K562 (cell line): Measurements from ENCODE around the gene ABCC1. TPM values are rescaled to one million over a fixed set of nuclear protein-coding genes. Genes with fewer than 3 reads are reported as not detected.

Source experiments
- ATF1 ChIP-seq, 2 experiments: fragments of 450-650 bp in 1 of 2; IDR thresholded peaks; 2 replicates each; pipeline ENCODE4 v1.6.1; 2016; ENCODE audit warnings: missing compliant biosample characterization in 1 of 2, missing genetic modification characterization in 1 of 2
- CBFA2T2 ChIP-seq: fragments of 450-650 bp; conservative IDR thresholded peaks from 2 replicates; pipeline ENCODE4 v1.6.1; 2017; ENCODE audit warnings: mild to moderate bottlenecking
- ELF1 ChIP-seq: fragments of 200-800 bp; sonication (Bioruptor generic); IDR thresholded peaks from 2 replicates; pipeline ENCODE4 v1.6.1; 2016; ENCODE audit warnings: missing genetic modification characterization, missing compliant biosample characterization
- ETV1 ChIP-seq: fragments of 450-650 bp; conservative IDR thresholded peaks from 2 replicates; pipeline ENCODE4 v1.6.1; 2016; ENCODE audit warnings: missing genetic modification characterization, control low read depth, low read depth, missing compliant biosample characterization
- GATA2 ChIP-seq: sonication (generic); formaldehyde crosslinking; IDR thresholded peaks from 2 replicates; pipeline ENCODE4 v1.4.0; 2020; ENCODE audit warnings: mild to moderate bottlenecking, missing genetic modification reagents
- GATAD2B ChIP-seq: fragments of 450-650 bp; IDR thresholded peaks from 2 replicates; pipeline ENCODE4 v1.6.1; 2017; ENCODE audit warnings: mild to moderate bottlenecking, borderline replicate concordance
- HDAC2 ChIP-seq: fragments of 450-650 bp; IDR thresholded peaks from 2 replicates; pipeline ENCODE4 v1.6.1; 2016; ENCODE audit warnings: mild to moderate bottlenecking
- HMGN3 ChIP-seq: IDR thresholded peaks from 2 replicates; pipeline ENCODE4 v1.6.1; 2011; ENCODE audit warnings: borderline replicate concordance, low read depth, mild to moderate bottlenecking, mixed read lengths, low read length; ENCODE audit not compliant: insufficient read length; ENCODE audit errors: extremely low read depth
- MCM7 ChIP-seq, 2 experiments: fragments of 450-650 bp; IDR thresholded peaks; 2 replicates each; pipeline ENCODE4 v1.6.1; 2016 to 2018
- MECOM ChIP-seq: fragments of 250-450 bp; sonication (Bioruptor Pico); IDR thresholded peaks from 2 replicates; pipeline ENCODE4 v1.8.0; 2022; ENCODE audit warnings: inconsistent platforms
- MEIS2 ChIP-seq: fragments of 450-650 bp; IDR thresholded peaks from 2 replicates; pipeline ENCODE4 v1.6.1; 2014; ENCODE audit warnings: mild to moderate bottlenecking; ENCODE audit not compliant: partially characterized antibody
- MYNN ChIP-seq, 2 experiments: sonication (generic); formaldehyde crosslinking in 1 of 2; IDR thresholded peaks; 2 replicates each; pipeline versions ENCODE4 v1.5.0 to v1.6.1; 2016 to 2020; ENCODE audit warnings: antibody characterized with exemption in 1 of 2, missing genetic modification reagents in 1 of 2
- NCOR1 ChIP-seq: fragments of 450-650 bp; IDR thresholded peaks from 2 replicates; pipeline ENCODE4 v1.6.1; 2016; ENCODE audit warnings: mild to moderate bottlenecking, moderate library complexity
- NFE2L1 ChIP-seq: fragments of 450-650 bp; IDR thresholded peaks from 2 replicates; pipeline ENCODE4 v1.6.1; 2016; ENCODE audit warnings: missing genetic modification characterization, low read depth, mild to moderate bottlenecking, missing compliant biosample characterization, moderate library complexity, borderline replicate concordance
- OTX1 ChIP-seq: fragments of 450-650 bp; formaldehyde crosslinking; IDR thresholded peaks from 2 replicates; pipeline ENCODE4 v1.4.0; 2022; ENCODE audit warnings: mild to moderate bottlenecking
- PHF8 ChIP-seq: fragments of 200-600 bp; sonication (generic); IDR thresholded peaks from 2 replicates; pipeline ENCODE4 v1.6.1; 2012; ENCODE audit warnings: mixed run types, mild to moderate bottlenecking, inconsistent platforms, low read length, moderate library complexity, borderline replicate concordance
- POLR2AphosphoS5 ChIP-seq: IDR thresholded peaks from 2 replicates; pipeline ENCODE4 v1.6.1; 2011; ENCODE audit warnings: mild to moderate bottlenecking, low read depth, low read length, moderate library complexity; ENCODE audit not compliant: control insufficient read depth, insufficient read depth
- RNF2 ChIP-seq: sonication (generic); IDR thresholded peaks from 2 replicates; pipeline ENCODE4 v1.6.1; 2016
- SOX6 ChIP-seq: fragments of 450-650 bp; IDR thresholded peaks from 2 replicates; pipeline ENCODE4 v1.6.1; 2014; ENCODE audit warnings: mild to moderate bottlenecking
- SP1 ChIP-seq: sonication (generic); formaldehyde crosslinking; IDR thresholded peaks from 2 replicates; pipeline ENCODE4 v1.8.1; 2022; ENCODE audit warnings: mild to moderate bottlenecking, missing genetic modification reagents
- ZBTB17 ChIP-seq: fragments of 450-650 bp; formaldehyde crosslinking; IDR thresholded peaks from 2 replicates; pipeline ENCODE4 v1.4.0; 2020; ENCODE audit warnings: mild to moderate bottlenecking
- ZNF217 ChIP-seq: sonication (generic); formaldehyde crosslinking; IDR thresholded peaks from 2 replicates; pipeline ENCODE4 v1.8.0; 2022; ENCODE audit warnings: mild to moderate bottlenecking, missing genetic modification reagents
- ZNF24 ChIP-seq: fragments of 450-650 bp; IDR thresholded peaks from 2 replicates; pipeline ENCODE4 v1.6.1; 2016
- polyA plus RNA-seq, 8 experiments: library from polyadenylated mRNA; depleted of rRNA in 4 of 8; stranded (reverse) in 5 of 8; unstranded in 3 of 8; fragments of >200 nt; fragmentation: Nextera tagmentation in 2 of 8; fragmentation: Illumina TruSeq in 1 of 8; extraction: Ambion mirVana in 2 of 8; extraction: Trizol in 1 of 8; gene quantifications; 2 replicates each; pipeline versions ENCODE4 v1.2.1 to v1.2.3, GENCODE V29; 2011 to 2014; ENCODE audit warnings: inconsistent platforms in 1 of 8, missing spikeins in 1 of 8
- total RNA-seq, 7 experiments: library from RNA; depleted of rRNA in 6 of 7; stranded (reverse); fragments of >200 nt in 6 of 7; fragmentation: Illumina TruSeq in 2 of 7; extraction: Trizol in 2 of 7; gene quantifications; 2 replicates each; pipeline versions ENCODE4 v1.2.1 to v1.2.3, GENCODE V29; 2011 to 2021; ENCODE audit warnings: low replicate concordance in 1 of 7
- TF ChIP-seq, protein P1 (sequence below): sonication (generic); formaldehyde crosslinking; IDR thresholded peaks from 2 replicates; pipeline ENCODE4 v1.8.0; 2022; ENCODE audit warnings: missing genetic modification reagents, mild to moderate bottlenecking, moderate library complexity, borderline replicate concordance
- TF ChIP-seq, protein P2 (sequence below), 2 experiments: fragments of 450-650 bp in 1 of 2; IDR thresholded peaks; 2 replicates each; pipeline ENCODE4 v1.6.1; 2011 to 2017; ENCODE audit warnings: low read depth in 2 of 2, antibody characterized with exemption in 1 of 2, borderline replicate concordance in 1 of 2, low read length in 1 of 2, mild to moderate bottlenecking in 1 of 2, mixed read lengths in 1 of 2; ENCODE audit not compliant: control insufficient read depth in 1 of 2
- TF ChIP-seq, protein P3 (sequence below): fragments of 250-450 bp; sonication (Bioruptor Pico); IDR thresholded peaks from 2 replicates; pipeline ENCODE4 v1.8.0; 2021; ENCODE audit warnings: moderate library complexity, mild to moderate bottlenecking, inconsistent platforms

ABCC1 gene
- total and polyA plus RNA-seq, 9 of the 15 experiments (the other 6 are each of a cell fraction or from before 2014, with no cell fraction given): 3.9 to 41.6 (median 10.0) TPM

DNA sequence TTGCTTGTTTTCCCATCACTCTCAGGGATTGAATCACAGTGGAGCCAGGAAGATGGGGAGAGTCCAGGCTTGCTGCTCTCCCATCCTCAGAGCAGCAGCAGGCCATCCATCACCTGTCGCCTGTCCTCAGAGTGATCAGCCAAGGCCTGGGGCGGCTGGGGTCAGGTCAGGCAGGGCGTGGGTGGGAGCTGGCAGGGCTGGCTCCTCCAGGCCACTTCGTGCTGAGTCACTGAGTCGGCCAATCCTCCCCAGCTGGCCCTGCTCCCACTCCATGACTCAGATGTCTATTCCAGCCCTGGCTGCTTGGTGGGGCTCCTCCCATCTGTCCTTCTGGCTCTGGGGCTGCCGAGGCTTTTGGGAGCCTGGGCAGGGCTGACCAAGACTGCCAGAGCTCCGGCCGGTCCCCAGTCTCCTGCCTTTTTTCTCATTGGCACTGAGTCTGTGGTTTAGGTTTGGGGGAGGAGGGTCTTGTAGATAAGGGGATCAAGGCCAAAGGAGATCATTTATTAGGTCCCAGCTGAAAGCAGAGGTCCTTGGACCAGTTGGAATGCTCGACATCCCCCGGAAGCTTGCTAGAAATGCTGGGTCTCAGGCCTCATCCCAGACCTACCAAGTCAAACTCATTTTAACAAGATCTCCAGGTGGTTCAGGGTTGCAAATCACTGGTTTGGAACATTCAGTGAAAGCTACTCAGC, 72.7 kb downstream of the ABCC1 start (continued):
- peak; percentile 99 for TF ChIP-seq HMGN3
- no peak for TF ChIP-seq ATF1 (CRISPR knock-in tag; IDR thresholded peaks at IDR 0.05)
- TF ChIP-seq ATF1 (tag; IDR thresholded peaks at IDR 0.05): peak; percentile 52; the same call in 1 of the 2 replicates
- TF ChIP-seq PHF8: peak; percentile 48; the same call in 1 of the 2 replicates
- TF ChIP-seq, protein P1, sequence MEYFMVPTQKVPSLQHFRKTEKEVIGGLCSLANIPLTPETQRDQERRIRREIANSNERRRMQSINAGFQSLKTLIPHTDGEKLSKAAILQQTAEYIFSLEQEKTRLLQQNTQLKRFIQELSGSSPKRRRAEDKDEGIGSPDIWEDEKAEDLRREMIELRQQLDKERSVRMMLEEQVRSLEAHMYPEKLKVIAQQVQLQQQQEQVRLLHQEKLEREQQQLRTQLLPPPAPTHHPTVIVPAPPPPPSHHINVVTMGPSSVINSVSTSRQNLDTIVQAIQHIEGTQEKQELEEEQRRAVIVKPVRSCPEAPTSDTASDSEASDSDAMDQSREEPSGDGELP (CRISPR knock-in tag): peak; percentile 99
- peak; percentile 80 for TF ChIP-seq ETV1
- peak; percentile 77 for TF ChIP-seq POLR2AphosphoS5
- TF ChIP-seq CBFA2T2: peak; percentile 70
- peak; percentile 91 for TF ChIP-seq NCOR1
- peak; percentile 66; the same call in 1 of the 2 replicates for TF ChIP-seq ELF1 (tag)
- peak; percentile 6; the same call in 1 of the 2 replicates for TF ChIP-seq OTX1 (CRISPR knock-in tag)
- peak; percentile 100 for TF ChIP-seq MEIS2
- TF ChIP-seq MECOM (CRISPR knock-in tag): peak; percentile 97
- TF ChIP-seq MYNN (IDR thresholded peaks at IDR 0.05): peak; percentile 94
- no peak for TF ChIP-seq MYNN (CRISPR knock-in tag; IDR thresholded peaks at IDR 0.05)
- TF ChIP-seq SOX6: peak; percentile 79
- peak; percentile 25; the same call in 1 of the 2 replicates for TF ChIP-seq ZBTB17 (CRISPR knock-in tag)
- TF ChIP-seq, protein P2, sequence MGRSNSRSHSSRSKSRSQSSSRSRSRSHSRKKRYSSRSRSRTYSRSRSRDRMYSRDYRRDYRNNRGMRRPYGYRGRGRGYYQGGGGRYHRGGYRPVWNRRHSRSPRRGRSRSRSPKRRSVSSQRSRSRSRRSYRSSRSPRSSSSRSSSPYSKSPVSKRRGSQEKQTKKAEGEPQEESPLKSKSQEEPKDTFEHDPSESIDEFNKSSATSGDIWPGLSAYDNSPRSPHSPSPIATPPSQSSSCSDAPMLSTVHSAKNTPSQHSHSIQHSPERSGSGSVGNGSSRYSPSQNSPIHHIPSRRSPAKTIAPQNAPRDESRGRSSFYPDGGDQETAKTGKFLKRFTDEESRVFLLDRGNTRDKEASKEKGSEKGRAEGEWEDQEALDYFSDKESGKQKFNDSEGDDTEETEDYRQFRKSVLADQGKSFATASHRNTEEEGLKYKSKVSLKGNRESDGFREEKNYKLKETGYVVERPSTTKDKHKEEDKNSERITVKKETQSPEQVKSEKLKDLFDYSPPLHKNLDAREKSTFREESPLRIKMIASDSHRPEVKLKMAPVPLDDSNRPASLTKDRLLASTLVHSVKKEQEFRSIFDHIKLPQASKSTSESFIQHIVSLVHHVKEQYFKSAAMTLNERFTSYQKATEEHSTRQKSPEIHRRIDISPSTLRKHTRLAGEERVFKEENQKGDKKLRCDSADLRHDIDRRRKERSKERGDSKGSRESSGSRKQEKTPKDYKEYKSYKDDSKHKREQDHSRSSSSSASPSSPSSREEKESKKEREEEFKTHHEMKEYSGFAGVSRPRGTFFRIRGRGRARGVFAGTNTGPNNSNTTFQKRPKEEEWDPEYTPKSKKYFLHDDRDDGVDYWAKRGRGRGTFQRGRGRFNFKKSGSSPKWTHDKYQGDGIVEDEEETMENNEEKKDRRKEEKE (IDR thresholded peaks at IDR 0.05; ENCODE audit: borderline replicate concordance in 1 of 2, control insufficient read depth in 1 of 2, low read depth in 2 of 2, low read length in 1 of 2): peak in 1 of 2 experiments; percentile 61; a peak in 1 of 4 replicates
- TF ChIP-seq RNF2: peak; percentile 89
- peak in 1 of 2 experiments; percentile 90; a peak in 1 of 4 replicates for TF ChIP-seq MCM7 (IDR thresholded peaks at IDR 0.05)
- peak; percentile 84 for TF ChIP-seq NFE2L1 (tag)
- TF ChIP-seq GATAD2B: peak; percentile 51; the same call in 1 of the 2 replicates
- TF ChIP-seq SP1 (CRISPR knock-in tag): peak; percentile 74
- peak; percentile 92 for TF ChIP-seq HDAC2
- no peak for TF ChIP-seq GATA2 (CRISPR knock-in tag)
- TF ChIP-seq, protein P3, sequence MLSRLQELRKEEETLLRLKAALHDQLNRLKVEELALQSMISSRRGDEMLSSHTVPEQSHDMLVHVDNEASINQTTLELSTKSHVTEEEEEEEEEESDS: no peak
- peak; percentile 31; the same call in 1 of the 2 replicates for TF ChIP-seq ZNF24
- no peak for TF ChIP-seq ZNF217 (CRISPR knock-in tag)
